HG03064 (cell line): ENCODE results near the gene CTDSPL.

Experiments
- ATAC-seq: cut with Tn5 transposase; IDR thresholded peaks from one replicate; pipeline ENCODE4 v1.9.1; 2021; ENCODE audit warnings: low read depth; ENCODE audit not compliant: unreplicated experiment

Gene CTDSPL

DNA sequence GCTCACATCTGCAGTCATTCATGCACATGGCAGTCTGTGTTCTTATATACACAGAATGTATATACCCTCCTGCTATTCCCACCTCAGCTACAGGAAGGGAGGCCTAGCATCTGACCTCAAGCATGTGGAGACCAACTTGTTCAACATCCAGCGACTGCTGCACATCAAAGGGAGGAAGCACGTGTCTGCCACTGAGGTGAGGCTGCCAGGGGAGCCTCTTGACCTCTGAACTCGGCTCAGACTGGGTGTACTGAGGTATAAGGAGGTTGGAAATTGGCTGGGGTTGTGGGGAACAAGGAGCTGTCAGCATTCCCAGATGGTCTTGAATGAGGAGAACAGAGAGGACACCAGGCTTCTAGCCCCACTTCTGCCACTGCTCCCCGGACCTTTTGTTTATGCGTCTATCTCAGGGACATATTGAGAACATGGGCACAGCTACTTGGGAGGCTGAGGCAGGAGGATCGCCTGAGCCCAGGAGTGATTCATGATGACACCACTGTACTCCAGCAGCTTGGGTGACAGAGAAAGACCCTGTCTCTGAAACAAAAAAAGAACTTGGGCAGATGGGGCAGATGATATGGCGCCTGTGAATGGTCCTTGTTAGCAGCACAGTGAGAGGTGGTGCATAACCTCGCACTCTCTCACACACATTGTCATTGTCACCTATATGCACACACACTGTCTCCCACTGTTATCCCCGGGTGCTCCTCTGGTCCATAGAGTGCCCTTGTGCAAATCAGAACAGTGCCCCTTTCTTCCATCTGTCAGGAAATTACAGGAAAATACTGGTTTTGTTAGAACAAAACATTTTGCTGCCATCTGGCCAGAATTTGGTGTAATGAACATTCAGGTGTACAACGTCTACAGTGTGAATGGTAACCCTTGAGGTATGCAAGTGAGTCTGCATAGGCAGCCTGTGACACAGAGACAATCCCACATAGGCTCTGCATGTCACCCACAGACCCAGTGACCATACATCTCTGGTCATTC is 134.3 kb downstream of the CTDSPL start:
- ATAC-seq, result no peak

DNA sequence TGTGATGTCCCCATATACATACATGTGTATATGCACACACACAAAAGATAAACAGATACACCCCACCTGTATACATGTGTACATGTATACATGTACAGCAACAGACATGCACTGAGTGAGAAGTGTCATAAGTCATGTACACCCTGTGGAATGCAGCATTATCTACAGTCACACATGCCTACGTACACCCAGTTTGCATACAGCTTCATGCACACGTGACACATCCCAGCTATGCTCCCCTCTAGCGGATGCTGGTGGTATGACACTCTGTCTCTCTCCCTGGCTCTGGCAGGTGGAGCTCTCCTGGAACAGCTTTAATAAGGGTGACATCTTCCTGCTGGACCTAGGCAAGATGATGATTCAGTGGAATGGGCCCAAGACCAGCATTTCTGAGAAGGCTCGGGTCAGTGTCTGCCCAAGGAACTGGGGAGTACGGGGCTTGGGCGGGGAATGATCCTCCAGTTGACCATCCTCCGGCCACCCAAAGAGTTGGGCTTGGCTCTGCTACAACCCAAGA is 135.2 kb downstream of the CTDSPL start:
- no peak for ATAC-seq

DNA sequence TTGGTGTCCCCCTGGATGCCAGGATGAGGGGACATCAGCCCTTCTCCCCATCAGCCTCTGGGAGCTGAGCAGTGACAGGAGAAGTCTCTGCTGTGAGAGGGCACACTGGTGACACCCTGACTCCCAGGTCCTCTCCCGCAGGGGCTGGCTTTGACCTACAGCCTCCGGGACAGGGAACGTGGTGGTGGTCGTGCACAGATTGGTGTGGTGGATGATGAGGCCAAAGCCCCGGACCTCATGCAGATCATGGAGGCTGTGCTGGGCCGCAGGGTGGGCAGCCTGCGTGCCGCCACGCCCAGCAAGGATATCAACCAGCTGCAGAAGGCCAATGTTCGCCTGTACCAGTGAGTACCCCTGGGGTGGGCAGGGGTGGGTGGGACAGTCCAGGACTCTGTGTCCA is 135.7 kb downstream of the CTDSPL start:
- no peak for ATAC-seq

DNA sequence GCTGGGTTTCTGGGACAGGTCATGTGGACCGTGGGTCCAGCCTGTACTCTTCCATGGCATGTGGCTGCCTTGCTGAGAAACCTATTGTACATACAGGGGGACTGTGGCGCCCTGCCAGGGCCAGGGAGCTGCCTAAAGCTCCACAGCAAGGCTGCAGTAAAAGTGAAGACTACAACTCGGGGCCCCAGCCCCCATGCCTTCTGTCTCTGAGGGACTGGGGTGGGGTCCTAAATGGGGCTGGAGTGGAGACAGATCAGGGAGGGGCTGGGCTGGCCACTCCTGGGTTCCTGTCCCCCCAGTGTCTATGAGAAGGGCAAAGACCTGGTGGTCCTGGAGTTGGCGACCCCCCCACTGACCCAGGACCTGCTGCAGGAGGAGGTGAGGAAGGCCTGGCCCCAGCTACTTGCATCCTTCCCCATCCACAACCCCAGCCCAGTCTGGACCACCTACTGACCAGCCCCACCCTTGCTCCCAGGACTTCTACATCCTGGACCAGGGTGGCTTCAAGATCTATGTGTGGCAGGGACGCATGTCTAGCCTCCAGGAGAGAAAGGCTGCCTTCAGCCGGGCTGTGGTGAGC is 136.2 kb downstream of the CTDSPL start:
- no peak for ATAC-seq

DNA sequence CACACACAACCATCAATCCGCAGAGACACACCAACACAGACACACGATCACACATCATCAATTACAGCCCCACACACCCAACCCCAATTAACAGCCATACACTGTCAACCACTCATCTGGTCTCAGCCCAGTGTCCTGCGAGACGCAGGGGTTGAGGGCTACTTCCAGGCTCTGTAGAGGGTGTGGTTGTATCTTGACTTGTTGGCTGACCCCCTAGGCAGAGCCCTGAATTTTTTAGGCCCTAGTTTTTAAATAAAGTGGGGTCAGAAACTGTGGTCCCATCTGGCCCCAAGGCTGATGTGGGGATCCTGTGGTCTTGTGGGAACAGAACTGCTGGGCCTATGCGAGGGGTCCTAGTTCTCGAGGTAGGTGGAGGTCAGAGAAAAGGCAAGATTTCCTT is 138.2 kb downstream of the CTDSPL start:
- no peak for ATAC-seq

DNA sequence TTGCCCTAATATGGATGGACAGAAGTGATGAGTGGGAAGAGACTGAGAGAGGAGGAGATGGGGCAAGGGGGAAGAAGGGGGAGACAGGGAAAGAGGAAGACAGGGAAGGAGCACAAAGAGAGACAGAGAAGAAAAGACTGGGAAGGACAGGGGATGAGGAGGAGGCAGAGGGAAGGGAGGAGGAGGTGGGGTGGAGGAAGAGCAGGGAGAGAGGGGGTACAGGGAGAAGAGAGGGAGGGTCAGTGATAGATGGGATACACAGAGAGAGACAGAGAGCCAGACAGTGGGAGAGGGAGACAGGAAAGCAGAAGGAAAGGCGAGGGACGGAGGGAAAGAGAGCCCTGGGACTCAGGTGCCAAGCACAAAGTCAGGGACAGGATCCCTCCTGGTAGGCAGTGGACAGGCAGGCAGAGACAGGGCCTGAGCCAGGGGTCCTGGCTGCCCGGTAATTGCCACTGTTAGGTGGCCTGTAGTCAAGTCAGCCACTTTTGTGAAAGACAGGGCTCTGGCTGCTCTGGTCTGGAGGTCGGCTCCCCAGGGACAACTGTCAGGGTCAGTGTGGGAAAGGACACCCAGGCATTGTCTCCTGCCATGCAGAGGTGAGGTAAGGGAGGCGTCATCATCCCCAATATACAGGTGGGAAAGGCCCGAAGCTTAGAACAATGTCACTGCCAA is 138.7 kb downstream of the CTDSPL start:
- ATAC-seq, result no peak

DNA sequence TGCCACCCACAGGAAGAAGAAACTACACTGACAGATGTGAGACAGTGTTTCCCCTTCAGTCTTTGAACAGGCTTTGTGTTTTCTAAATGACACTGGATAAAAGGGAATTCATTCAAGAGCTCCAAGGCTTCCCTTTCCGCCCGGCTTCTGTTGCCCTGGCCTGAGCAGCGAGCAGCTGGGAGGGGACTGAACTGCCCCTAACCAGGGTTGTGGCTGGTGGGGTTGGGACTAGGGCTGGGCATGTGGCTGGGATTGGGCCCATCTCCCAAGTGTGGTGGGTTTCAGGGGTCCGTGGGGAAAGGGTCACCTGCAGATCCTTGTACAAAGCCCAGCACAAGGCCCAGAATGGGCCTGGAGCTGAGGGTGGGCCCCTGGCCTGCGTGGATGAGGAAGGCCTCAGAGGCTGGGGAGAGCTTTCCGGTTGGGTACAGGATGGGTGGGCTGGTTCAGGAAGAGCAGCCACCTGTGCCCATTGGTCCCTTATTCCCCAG is 139.3 kb downstream of the CTDSPL start:
- no peak for ATAC-seq

DNA sequence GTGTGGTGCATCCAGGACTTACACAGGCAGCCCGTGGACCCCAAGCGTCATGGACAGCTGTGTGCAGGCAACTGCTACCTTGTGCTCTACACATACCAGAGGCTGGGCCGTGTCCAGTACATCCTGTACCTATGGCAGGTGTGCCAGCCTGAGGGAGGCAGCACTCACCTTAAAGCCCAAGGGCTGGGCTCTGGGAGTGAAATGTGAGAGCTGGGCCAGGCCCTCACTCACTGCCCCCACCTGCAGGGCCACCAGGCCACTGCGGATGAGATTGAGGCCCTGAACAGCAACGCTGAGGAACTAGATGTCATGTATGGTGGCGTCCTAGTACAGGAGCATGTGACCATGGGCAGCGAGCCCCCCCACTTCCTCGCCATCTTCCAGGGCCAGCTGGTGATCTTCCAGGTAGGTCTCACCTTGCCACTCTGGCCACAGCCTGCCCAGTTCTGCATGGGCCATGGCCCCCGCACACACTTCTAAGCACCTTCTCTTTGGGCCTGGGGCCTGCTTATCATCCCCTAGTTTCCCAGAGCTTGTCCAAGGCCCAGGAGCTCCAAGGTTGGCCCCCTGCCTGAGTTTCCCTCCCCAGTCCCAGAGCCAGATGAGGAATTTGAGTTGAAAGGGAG is 139.9 kb downstream of the CTDSPL start:
- ATAC-seq, result no peak

DNA sequence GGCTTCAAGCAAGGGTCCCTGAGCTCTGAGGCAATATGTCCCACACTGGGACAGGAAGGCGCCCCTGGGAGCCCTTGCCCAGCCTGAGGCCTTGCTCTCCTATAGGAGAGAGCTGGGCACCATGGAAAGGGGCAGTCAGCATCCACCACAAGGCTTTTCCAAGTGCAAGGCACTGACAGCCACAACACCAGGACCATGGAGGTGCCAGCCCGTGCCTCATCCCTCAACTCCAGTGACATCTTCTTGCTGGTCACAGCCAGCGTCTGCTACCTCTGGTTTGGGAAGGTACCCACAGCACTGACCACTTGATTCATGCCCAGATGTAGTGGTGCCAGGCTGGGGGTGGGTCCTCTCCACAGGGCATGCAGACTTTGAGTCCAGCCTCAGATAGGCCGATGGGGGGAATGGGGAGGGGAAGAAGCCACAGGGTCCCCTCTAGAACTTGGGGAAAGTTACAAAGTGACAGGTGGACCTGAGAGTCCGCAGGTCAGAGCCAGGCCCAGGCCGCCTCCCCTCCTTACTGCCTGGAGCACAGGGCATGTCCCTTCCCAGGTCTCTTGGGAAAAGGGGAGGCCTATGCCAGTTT is 140.7 kb downstream of the CTDSPL start:
- no peak for ATAC-seq

DNA sequence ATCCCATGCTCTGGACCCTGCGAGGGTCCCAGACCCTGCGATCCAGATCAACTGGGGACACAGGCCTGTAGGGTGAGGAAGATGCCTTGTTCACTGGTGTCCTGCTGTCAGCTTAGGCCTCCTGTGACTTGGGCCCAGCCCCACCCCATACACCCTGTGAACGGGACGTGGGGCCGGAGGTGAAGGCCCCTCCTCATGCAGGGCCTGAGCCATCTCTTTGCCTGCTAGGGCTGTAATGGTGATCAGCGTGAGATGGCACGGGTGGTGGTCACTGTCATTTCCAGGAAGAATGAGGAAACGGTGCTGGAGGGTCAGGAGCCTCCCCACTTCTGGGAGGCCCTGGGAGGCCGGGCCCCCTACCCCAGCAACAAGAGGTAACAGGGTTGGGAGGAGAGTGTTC is 141.3 kb downstream of the CTDSPL start:
- no peak for ATAC-seq

DNA sequence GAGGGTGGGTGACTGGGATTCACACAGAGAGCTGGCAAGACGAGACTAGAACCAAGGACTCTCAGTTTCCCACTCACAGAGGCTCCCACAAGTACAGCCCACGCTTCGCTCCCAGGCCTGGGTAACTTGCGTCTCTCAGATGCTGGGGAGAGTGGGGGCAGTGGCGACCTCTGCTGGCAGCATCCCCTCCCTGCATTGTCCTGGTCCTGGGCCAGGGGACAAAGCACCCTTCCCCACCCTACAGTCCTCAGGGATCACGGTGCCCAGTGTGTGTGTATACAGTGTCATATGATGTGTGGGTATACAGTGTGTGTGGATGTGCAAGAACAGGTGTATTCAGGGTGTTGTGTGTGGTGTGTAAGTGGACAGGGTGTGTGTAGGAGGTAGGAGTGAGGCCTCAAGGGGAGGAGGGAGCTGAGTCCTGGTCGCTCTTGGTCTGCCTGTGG is 141.7 kb downstream of the CTDSPL start:
- no peak for ATAC-seq

DNA sequence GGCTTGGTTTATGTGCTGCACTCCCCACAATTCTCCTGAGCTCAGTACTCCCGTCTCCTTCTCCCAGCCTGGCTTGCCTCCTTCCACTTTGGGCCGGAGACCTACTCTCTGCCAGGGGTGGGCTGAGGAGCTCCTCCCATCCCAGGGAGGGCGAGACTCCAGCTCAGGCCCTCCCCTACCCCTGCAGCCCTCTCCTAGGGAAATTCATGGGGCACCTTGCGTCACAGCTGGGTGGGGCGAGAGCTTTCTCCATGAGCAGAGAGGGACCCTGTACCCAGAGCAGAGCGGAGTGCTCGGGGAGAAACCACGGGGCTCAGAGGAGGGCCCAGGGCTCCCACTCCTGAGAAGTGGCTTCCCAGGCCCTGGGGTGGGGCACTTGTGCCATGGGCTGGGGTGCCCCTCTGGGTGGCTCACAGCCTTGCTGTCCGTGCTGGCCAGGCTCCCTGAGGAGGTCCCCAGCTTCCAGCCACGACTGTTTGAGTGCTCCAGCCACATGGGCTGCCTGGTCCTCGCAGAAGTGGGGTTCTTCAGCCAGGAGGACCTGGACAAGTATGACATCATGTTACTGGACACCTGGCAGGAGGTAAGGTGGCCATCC is 142.2 kb downstream of the CTDSPL start:
- ATAC-seq, result no peak

DNA sequence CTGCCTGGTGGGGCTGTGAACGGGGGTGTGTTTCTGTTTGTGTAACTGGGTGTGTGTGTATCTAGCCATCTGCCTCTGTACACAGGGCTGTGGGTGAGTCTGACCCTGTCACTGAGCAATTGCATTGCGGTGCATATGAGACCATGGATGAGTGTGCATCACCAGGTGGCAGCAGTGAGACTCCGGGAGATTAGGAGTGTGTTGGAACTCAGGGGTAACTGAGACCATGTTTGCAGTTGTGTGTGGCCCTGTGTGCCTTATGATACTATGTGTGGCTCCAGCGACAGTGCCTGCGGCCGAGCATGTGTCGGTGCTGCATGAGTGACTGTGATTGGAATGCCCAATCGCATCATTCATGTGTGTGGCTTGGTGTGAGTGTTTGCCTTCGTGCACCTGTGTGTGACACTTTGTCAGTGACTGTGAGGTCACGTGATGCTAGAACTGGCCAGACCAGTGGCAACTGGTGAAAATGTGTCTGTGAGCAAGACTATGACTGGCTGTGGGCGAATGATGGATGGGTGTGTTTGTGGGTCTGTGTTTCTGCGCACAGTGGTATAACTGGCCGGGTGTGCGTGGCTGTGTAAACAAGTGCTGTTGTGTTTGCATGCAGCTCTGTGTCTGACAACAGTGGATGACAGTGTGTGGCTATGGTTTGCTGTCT is 142.9 kb downstream of the CTDSPL start:
- no peak for ATAC-seq

DNA sequence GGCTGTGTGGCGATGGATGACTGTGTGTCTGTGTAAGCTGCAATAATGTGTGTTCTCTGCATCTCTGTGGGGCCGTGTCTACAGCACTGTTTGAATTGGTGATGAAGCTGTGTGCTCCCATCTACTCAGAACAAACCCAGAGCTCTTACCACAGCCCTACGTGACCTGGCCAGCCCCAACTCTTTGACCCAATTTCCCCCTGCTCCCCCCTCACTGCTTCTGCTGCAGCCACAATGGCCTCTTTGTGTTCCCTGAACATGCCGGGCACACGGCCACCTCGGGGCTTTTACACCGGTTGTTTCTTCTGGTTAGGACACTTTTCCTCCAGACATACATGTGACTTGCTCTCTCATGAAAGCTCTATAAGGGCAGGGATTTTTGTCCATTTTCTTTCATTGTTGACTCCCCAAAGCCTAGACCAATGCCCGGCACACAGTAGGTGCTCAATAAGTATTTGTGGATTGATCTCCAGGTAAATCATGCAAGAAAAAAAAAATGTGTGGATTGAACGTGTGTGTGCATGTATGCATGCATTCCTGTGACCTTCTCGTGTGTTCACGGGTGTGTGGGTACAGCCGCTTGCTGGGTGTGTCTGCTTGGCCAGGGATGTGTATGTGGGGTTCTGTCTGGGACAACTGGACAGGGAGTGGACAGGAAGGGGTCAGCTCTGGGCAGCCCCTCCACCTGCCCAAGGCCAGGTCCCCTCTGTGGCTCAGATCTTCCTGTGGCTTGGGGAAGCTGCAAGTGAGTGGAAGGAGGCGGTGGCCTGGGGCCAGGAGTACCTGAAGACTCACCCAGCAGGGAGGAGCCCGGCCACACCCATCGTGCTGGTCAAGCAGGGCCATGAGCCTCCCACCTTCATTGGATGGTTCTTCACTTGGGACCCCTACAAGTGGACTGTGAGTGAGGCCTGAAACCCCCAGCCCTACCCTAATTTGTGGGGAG is 143.7 kb downstream of the CTDSPL start:
- ATAC-seq, result no peak

DNA sequence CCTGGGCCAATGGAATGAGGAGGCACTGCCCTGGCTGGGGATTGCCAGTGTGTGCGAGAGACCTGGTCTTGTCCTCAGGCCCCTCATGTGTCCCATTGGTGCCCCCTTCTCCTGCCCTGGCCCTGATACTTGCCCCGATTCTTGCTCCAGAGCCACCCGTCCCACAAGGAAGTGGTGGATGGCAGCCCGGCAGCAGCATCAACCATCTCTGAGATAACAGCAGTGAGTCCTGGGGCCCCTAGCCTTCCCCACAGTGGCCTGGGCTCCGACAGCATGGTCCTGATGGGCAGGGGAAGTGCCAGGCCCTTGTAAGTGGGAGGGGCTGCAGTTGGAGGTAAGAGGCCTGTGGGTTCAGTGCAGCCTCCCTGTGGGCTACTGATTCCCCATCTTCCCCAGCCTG is 144.4 kb downstream of the CTDSPL start:
- ATAC-seq, result no peak

DNA sequence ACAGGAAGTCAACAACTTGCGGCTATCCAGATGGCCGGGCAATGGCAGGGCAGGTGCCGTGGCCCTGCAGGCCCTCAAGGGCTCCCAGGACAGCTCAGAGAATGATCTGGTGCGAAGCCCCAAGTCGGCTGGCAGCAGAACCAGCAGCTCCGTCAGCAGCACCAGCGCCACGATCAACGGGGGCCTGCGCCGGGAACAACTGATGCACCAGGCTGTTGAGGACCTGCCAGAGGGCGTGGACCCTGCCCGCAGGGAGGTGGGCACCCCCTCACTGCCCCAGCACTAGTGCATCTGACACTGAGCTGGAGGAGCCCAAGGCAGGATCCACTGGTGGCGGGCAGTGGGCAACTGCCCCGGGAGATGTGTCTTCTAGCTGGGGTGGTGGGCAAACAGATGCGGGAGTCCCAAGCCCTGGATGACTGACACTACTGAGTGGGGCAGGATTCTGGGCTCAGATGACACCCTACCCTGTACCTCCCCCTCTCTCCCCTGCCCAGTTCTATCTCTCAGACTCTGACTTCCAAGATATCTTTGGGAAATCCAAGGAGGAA is 144.8 kb downstream of the CTDSPL start:
- no peak for ATAC-seq

DNA sequence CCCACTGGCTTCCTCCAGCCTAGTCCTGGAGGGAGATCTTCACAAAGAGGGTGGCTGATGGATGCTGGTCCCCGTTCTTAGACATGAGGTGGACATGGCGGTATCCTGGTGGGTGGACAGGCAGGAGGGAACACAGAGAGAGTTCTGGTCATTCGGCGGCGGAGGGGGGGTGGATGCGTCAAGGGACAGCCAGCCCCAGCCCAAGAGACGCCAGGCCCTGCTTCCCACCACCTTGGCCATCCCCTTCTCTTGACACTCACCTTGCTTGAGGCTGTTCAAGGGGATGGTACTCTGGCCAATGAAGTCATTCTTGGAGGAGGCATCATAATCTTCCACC is 146.0 kb downstream of the CTDSPL start:
- no peak for ATAC-seq

DNA sequence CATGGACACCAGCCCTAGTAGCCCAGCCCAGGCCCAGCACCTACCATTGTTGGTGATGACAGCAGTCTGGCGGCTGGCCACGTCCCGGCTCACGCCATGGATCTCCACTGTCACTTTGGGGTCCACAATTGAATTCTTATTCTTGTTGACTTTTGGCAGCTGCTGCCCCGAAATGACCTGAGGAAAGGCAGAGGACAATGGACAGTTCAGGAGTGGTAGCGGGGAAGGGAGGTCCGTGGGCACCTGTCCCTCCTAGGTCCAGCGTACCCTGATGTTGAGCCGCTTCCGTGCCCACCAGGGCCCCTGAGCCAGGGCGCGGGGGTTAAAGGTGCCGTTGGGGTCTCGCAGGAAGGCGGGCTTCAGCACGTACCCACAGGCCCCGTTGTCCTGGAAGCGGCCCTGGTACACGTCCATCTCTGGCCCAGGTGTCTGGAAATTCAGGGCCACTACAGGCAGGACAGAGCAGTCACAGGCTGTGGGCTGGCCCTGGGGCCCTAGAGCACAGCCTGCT is 146.6 kb downstream of the CTDSPL start:
- ATAC-seq, result no peak
